ENCODE data around the gene DST. TPM values are rescaled to one million over a fixed set of nuclear protein-coding genes. Genes with fewer than 3 reads are reported as not detected.

Gene DST
- total RNA-seq, 2 experiments from 2014 or later: 3.1 to 4.4 TPM

- ChIA-PET POLR2A (no interaction called here), CTCF (no interaction called here)
- no peaks in the 10 kb centered on the region for H3K9me3 Mint-ChIP-seq
- H3K27me3 Mint-ChIP-seq: peaks cover 6% of the 10 kb centered on the region
- no peak overlapping the region for H3K27ac Mint-ChIP-seq
- DNase-seq: no peak
- H3K4me3 Mint-ChIP-seq: no peak overlapping the region
- no peaks in the 10 kb centered on the region for H3K36me3 Mint-ChIP-seq (ENCODE audit: low read depth)
- H3K4me1 Mint-ChIP-seq: no peaks in the 10 kb centered on the region
Observed at GRCh38 chr6:56601390-56601789, 41.3 kb downstream of the DST start.

GRCh38 chr6:56595490-56596122 lies 47.1 kb downstream of the DST start:
- Mint-ChIP-seq H3K27ac (no peak overlapping the region), H3K9me3 (no peaks in the 10 kb centered on the region), H3K4me3 (no peak overlapping the region), H3K4me1 (peaks cover 29% of the 10 kb centered on the region), H3K36me3 (ENCODE audit: low read depth) (no peaks in the 10 kb centered on the region), H3K27me3 (no peaks in the 10 kb centered on the region)
- POLR2A ChIA-PET: no interaction called here
- peak; percentile 56 for DNase-seq
- CTCF ChIA-PET: interaction anchor here (0.9 to 1.7 kb wide), 3 partner anchors 23 to 237 kb away, joined by 3 to 6 read pairs (median 4); no protein-coding TSS in a partner anchor

- POLR2A ChIA-PET: interaction anchor here (0.5 kb wide), 1 partner anchor 31 kb away, joined by 10 read pairs; no protein-coding TSS in a partner anchor
Observed at GRCh38 chr6:56594699-56595098, 48.0 kb downstream of the DST start.

GRCh38 chr6:56593801-56594318 lies 48.8 kb downstream of the DST start:
- Mint-ChIP-seq H3K4me3 (no peak overlapping the region), H3K4me1 (peaks cover 29% of the 10 kb centered on the region), H3K9me3 (no peaks in the 10 kb centered on the region), H3K27ac (peak overlapping the region; percentile 63), H3K27me3 (no peaks in the 10 kb centered on the region), H3K36me3 (ENCODE audit: low read depth) (no peaks in the 10 kb centered on the region)
- ChIA-PET POLR2A (no interaction called here), CTCF (interaction anchor here (0.6 to 1.5 kb wide), 5 partner anchors 10 to 166 kb away, joined by 3 to 5 read pairs (median 3); no protein-coding TSS in a partner anchor)
- peak; percentile 11 for DNase-seq

More at GRCh38 chr6:56594699-56595098, 48.0 kb downstream of the DST start:
- Mint-ChIP-seq H3K4me3 (no peak overlapping the region), H3K36me3 (ENCODE audit: low read depth) (no peaks in the 10 kb centered on the region), H3K9me3 (no peaks in the 10 kb centered on the region), H3K27me3 (no peaks in the 10 kb centered on the region), H3K27ac (no peak overlapping the region), H3K4me1 (peaks cover 29% of the 10 kb centered on the region)
- CTCF ChIA-PET: interaction anchor here (0.9 to 1.7 kb wide), 5 partner anchors 9 to 236 kb away, joined by 3 to 6 read pairs (median 4); no protein-coding TSS in a partner anchor
- no peak for DNase-seq

- DNase-seq: no peak
- no peak overlapping the region for H3K4me3 Mint-ChIP-seq
- peaks cover 4% of the 10 kb centered on the region for H3K9me3 Mint-ChIP-seq
- no peaks in the 10 kb centered on the region for H3K27me3 Mint-ChIP-seq
- CTCF ChIA-PET: interaction anchor here (1.0 kb wide), 1 partner anchor 9 kb away, joined by 4 read pairs; no protein-coding TSS in a partner anchor
- H3K36me3 Mint-ChIP-seq (ENCODE audit: low read depth): no peaks in the 10 kb centered on the region
- no peak overlapping the region for H3K27ac Mint-ChIP-seq
- POLR2A ChIA-PET: no interaction called here
- no peaks in the 10 kb centered on the region for H3K4me1 Mint-ChIP-seq
Observed at GRCh38 chr6:56582236-56582635, 60.5 kb downstream of the DST start.

GRCh38 chr6:56581296-56581925 lies 61.3 kb downstream of the DST start:
- Mint-ChIP-seq H3K27ac (no peak overlapping the region), H3K4me1 (no peaks in the 10 kb centered on the region), H3K36me3 (ENCODE audit: low read depth) (no peaks in the 10 kb centered on the region)

GRCh38 chr6:56580271-56580670 lies 62.4 kb downstream of the DST start:
- CTCF ChIA-PET: interaction anchor here (1.3 kb wide), 1 partner anchor 13 kb away, joined by 3 read pairs; no protein-coding TSS in a partner anchor
- no peak for DNase-seq
- Mint-ChIP-seq H3K4me1 (no peaks in the 10 kb centered on the region), H3K36me3 (ENCODE audit: low read depth) (no peaks in the 10 kb centered on the region), H3K9me3 (peaks cover 4% of the 10 kb centered on the region), H3K27ac (no peak overlapping the region), H3K27me3 (no peaks in the 10 kb centered on the region), H3K4me3 (no peak overlapping the region)
- POLR2A ChIA-PET: no interaction called here

More at GRCh38 chr6:56581296-56581925, 61.3 kb downstream of the DST start:
- peaks cover 4% of the 10 kb centered on the region for H3K9me3 Mint-ChIP-seq
- H3K27me3 Mint-ChIP-seq: no peaks in the 10 kb centered on the region
- CTCF ChIA-PET: interaction anchor here (1.0 kb wide), 1 partner anchor 8 kb away, joined by 4 read pairs; no protein-coding TSS in a partner anchor
- no peak for DNase-seq
- POLR2A ChIA-PET: no interaction called here
- H3K4me3 Mint-ChIP-seq: no peak overlapping the region

GRCh38 chr6:56579155-56579851 lies 63.4 kb downstream of the DST start:
- POLR2A ChIA-PET: no interaction called here
- no peak for DNase-seq
- H3K9me3 Mint-ChIP-seq: peaks cover 4% of the 10 kb centered on the region
- H3K27ac Mint-ChIP-seq: no peak overlapping the region
- CTCF ChIA-PET: interaction anchor here (1.3 kb wide), 1 partner anchor 14 kb away, joined by 3 read pairs; no protein-coding TSS in a partner anchor
- H3K36me3 Mint-ChIP-seq (ENCODE audit: low read depth): no peaks in the 10 kb centered on the region
- no peak overlapping the region for H3K4me3 Mint-ChIP-seq
- H3K27me3 Mint-ChIP-seq: no peaks in the 10 kb centered on the region
- H3K4me1 Mint-ChIP-seq: no peaks in the 10 kb centered on the region

GRCh38 chr6:56575736-56576135 lies 67.0 kb downstream of the DST start:
- POLR2A ChIA-PET: no interaction called here
- Mint-ChIP-seq H3K27me3 (no peaks in the 10 kb centered on the region), H3K4me1 (no peaks in the 10 kb centered on the region), H3K9me3 (no peaks in the 10 kb centered on the region), H3K27ac (no peak overlapping the region), H3K4me3 (no peak overlapping the region), H3K36me3 (ENCODE audit: low read depth) (no peaks in the 10 kb centered on the region)
- DNase-seq: no peak
- CTCF ChIA-PET: no interaction called here

GRCh38 chr6:56574292-56574691 lies 68.4 kb downstream of the DST start:
- Mint-ChIP-seq H3K27ac (no peak overlapping the region), H3K9me3 (no peaks in the 10 kb centered on the region), H3K27me3 (no peaks in the 10 kb centered on the region), H3K4me3 (no peak overlapping the region), H3K36me3 (ENCODE audit: low read depth) (no peaks in the 10 kb centered on the region), H3K4me1 (no peaks in the 10 kb centered on the region)
- CTCF ChIA-PET: no interaction called here
- no peak for DNase-seq
- POLR2A ChIA-PET: no interaction called here

GRCh38 chr6:56573624-56574023 lies 69.1 kb downstream of the DST start:
- Mint-ChIP-seq H3K36me3 (ENCODE audit: low read depth) (no peaks in the 10 kb centered on the region), H3K27me3 (no peaks in the 10 kb centered on the region), H3K9me3 (no peaks in the 10 kb centered on the region), H3K27ac (no peak overlapping the region), H3K4me3 (no peak overlapping the region), H3K4me1 (no peaks in the 10 kb centered on the region)
- ChIA-PET POLR2A (no interaction called here), CTCF (interaction anchor here (0.6 to 1.4 kb wide), 2 partner anchors 8 to 234 kb away, joined by 3 to 4 read pairs; no protein-coding TSS in a partner anchor)
- no peak for DNase-seq

- CTCF ChIA-PET: interaction anchor here (1.4 kb wide), 1 partner anchor 9 kb away, joined by 4 read pairs; no protein-coding TSS in a partner anchor
- H3K4me3 Mint-ChIP-seq: no peak overlapping the region
Observed at GRCh38 chr6:56572788-56573471, 69.8 kb downstream of the DST start.

More at GRCh38 chr6:56572788-56573471, 69.8 kb downstream of the DST start:
- H3K27ac Mint-ChIP-seq: no peak overlapping the region
- H3K27me3 Mint-ChIP-seq: no peaks in the 10 kb centered on the region
- DNase-seq: no peak
- H3K4me1 Mint-ChIP-seq: no peaks in the 10 kb centered on the region
- H3K9me3 Mint-ChIP-seq: no peaks in the 10 kb centered on the region
- no peaks in the 10 kb centered on the region for H3K36me3 Mint-ChIP-seq (ENCODE audit: low read depth)
- POLR2A ChIA-PET: no interaction called here

All from activated CD4-positive, alpha-beta T cell treated with anti-CD3 and anti-CD28 coated beads, Interleukin-2, amount 10 ng/mL, durations not matched to agents 7 days and 5 days (primary cell).